DOHH2 (cell line): ENCODE results near the gene MAPRE3.
"Not testable (repeated sequence)": the region's sequence is repeated elsewhere in the genome, so short reads cannot be mapped to it uniquely, and the experiment has no call there.

Experiments
- H3F3A ChIP-seq: fragments of 200-600 bp; sonication (generic), shearing (Covaris generic); 2 replicates; pipeline ENCODE4 v1.6.0; 2016; ENCODE audit warnings: antibody characterized with exemption, mild to moderate bottlenecking; ENCODE audit not compliant: control insufficient read depth, insufficient read depth
- H3K27ac ChIP-seq: fragments of 200-600 bp; sonication (generic); 2 replicates; pipeline ENCODE4 v1.5.1; 2014; ENCODE audit warnings: low read depth, mild to moderate bottlenecking, low read length, moderate library complexity
- H3K27me3 ChIP-seq: fragments of 200-600 bp; sonication (generic); 2 replicates; pipeline ENCODE4 v1.6.1; 2014; ENCODE audit warnings: mild to moderate bottlenecking, low read length, mixed read lengths; ENCODE audit not compliant: control insufficient read depth
- H3K36me3 ChIP-seq: fragments of 200-600 bp; sonication (generic); 2 replicates; pipeline ENCODE4 v1.6.1; 2014; ENCODE audit warnings: mild to moderate bottlenecking, low read length, moderate library complexity, mixed read lengths; ENCODE audit not compliant: control insufficient read depth
- H3K4me1 ChIP-seq: fragments of 200-600 bp; sonication (generic); 2 replicates; pipeline ENCODE4 v1.6.1; 2014; ENCODE audit warnings: mild to moderate bottlenecking, low read length, mixed read lengths; ENCODE audit not compliant: control insufficient read depth
- H3K4me2 ChIP-seq: fragments of 200-600 bp; sonication (generic); 2 replicates; pipeline ENCODE4 v1.6.0; 2014; ENCODE audit warnings: mild to moderate bottlenecking, low read length, moderate library complexity
- H3K4me3 ChIP-seq: fragments of 200-600 bp; sonication (generic); 2 replicates; pipeline ENCODE4 v1.5.1; 2014; ENCODE audit warnings: mild to moderate bottlenecking, low read length, mixed read lengths
- H3K79me2 ChIP-seq: fragments of 200-600 bp; sonication (generic); 2 replicates; pipeline ENCODE4 v1.6.1; 2014; ENCODE audit warnings: mild to moderate bottlenecking, low read length, mixed read lengths; ENCODE audit not compliant: control insufficient read depth
- H3K9me2 ChIP-seq: fragments of 200-600 bp; sonication (generic); replicated peaks from 2 replicates; pipeline ENCODE4 v1.6.1; 2014; ENCODE audit warnings: mild to moderate bottlenecking, low read length, mixed read lengths; ENCODE audit not compliant: control insufficient read depth
- H3K9me3 ChIP-seq: fragments of 200-600 bp; sonication (generic); 2 replicates; pipeline ENCODE4 v1.6.1; 2014; ENCODE audit warnings: antibody characterized with exemption, low read length, mixed read lengths; ENCODE audit not compliant: control insufficient read depth, insufficient read depth
- H4K20me1 ChIP-seq: fragments of 200-600 bp; sonication (generic); 2 replicates; pipeline ENCODE4 v1.6.0; 2014; ENCODE audit warnings: low read depth, mild to moderate bottlenecking, antibody characterized with exemption, low read length, moderate library complexity; ENCODE audit not compliant: control insufficient read depth, insufficient read depth
- EZH2phosphoT487 ChIP-seq: fragments of 200-600 bp; sonication (generic); IDR thresholded peaks from 2 replicates; pipeline ENCODE4 v1.6.1; 2017; ENCODE audit warnings: borderline replicate concordance, mild to moderate bottlenecking, antibody characterized with exemption, low read length, moderate library complexity, mixed read lengths
- TF ChIP-seq, protein P1 (sequence below): fragments of 200-600 bp; sonication (generic); IDR thresholded peaks from one replicate; pipeline ENCODE4 v1.5.1; 2014; ENCODE audit warnings: antibody characterized with exemption, mild to moderate bottlenecking, low read depth, low read length; ENCODE audit not compliant: poor library complexity, severe bottlenecking

Gene MAPRE3

GRCh38 chr2:27074738-27075565 lies 104.5 kb downstream of the MAPRE3 start:
- no peaks in the 10 kb centered on the region for H3K9me2 ChIP-seq
- H3K4me2 ChIP-seq = peak overlapping the region; percentile 53
- peaks cover 72% of the 10 kb centered on the region for H3K4me1 ChIP-seq
- peaks cover 15% of the 10 kb centered on the region; the same call in 1 of the 2 replicates for H3F3A ChIP-seq
- TF ChIP-seq EZH2phosphoT487 = no peak
- TF ChIP-seq, protein P1, sequence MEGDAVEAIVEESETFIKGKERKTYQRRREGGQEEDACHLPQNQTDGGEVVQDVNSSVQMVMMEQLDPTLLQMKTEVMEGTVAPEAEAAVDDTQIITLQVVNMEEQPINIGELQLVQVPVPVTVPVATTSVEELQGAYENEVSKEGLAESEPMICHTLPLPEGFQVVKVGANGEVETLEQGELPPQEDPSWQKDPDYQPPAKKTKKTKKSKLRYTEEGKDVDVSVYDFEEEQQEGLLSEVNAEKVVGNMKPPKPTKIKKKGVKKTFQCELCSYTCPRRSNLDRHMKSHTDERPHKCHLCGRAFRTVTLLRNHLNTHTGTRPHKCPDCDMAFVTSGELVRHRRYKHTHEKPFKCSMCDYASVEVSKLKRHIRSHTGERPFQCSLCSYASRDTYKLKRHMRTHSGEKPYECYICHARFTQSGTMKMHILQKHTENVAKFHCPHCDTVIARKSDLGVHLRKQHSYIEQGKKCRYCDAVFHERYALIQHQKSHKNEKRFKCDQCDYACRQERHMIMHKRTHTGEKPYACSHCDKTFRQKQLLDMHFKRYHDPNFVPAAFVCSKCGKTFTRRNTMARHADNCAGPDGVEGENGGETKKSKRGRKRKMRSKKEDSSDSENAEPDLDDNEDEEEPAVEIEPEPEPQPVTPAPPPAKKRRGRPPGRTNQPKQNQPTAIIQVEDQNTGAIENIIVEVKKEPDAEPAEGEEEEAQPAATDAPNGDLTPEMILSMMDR = no peak
- no peaks in the 10 kb centered on the region for H3K9me3 ChIP-seq
- H3K27me3 ChIP-seq = no peaks in the 10 kb centered on the region
- H3K79me2 ChIP-seq = peaks cover 15% of the 10 kb centered on the region
- peak overlapping the region; percentile 51 for H3K4me3 ChIP-seq
- H3K36me3 ChIP-seq = peaks cover 14% of the 10 kb centered on the region
- peak overlapping the region; percentile 45 for H3K27ac ChIP-seq
- no peaks in the 10 kb centered on the region for H4K20me1 ChIP-seq

- not testable (repeated sequence) for H4K20me1 ChIP-seq, H3K9me2 ChIP-seq, H3K9me3 ChIP-seq, H3K79me2 ChIP-seq, H3K36me3 ChIP-seq, H3K27me3 ChIP-seq
- H3K4me3 ChIP-seq = peak overlapping the region; percentile 51
- H3K27ac ChIP-seq = peak overlapping the region; percentile 45
- peaks cover 70% of the 10 kb centered on the region for H3K4me1 ChIP-seq
- peaks cover 15% of the 10 kb centered on the region for H3F3A ChIP-seq
- peak overlapping the region; percentile 53 for H3K4me2 ChIP-seq
These were observed 105.1 kb downstream of the MAPRE3 start for GRCh38 chr2:27075566-27075871.

GRCh38 chr2:27076323-27076722 lies 105.9 kb downstream of the MAPRE3 start:
- Histone ChIP-seq H3K9me2 (no peaks in the 10 kb centered on the region), H3K79me2 (peaks cover under 1% of the 10 kb centered on the region), H4K20me1 (no peaks in the 10 kb centered on the region), H3K27ac (no peak overlapping the region), H3K27me3 (no peaks in the 10 kb centered on the region), H3K4me3 (no peak overlapping the region), H3K4me2 (no peak overlapping the region), H3K4me1 (peaks cover 74% of the 10 kb centered on the region), H3F3A (peaks cover 15% of the 10 kb centered on the region), H3K36me3 (peaks cover under 1% of the 10 kb centered on the region; the same call in 1 of the 2 replicates), H3K9me3 (no peaks in the 10 kb centered on the region)
- no peak for TF ChIP-seq EZH2phosphoT487
- TF ChIP-seq, protein P1 = no peak
